Erythroblast (primary cell): ENCODE results near the gene ANKRD39.

Source experiments
- DNase-seq, 2 experiments: peaks; one replicate each; lab custom pipeline; 2025; lab: John Stamatoyannopoulos, UW
- GATA1 ChIP-seq: IDR thresholded peaks from 2 replicates; pipeline ENCODE4 v1.6.1; 2011; ENCODE audit warnings: low read depth, mild to moderate bottlenecking, control low read depth, low read length, moderate library complexity
- POLR2A ChIP-seq: IDR thresholded peaks from 2 replicates; pipeline ENCODE4 v1.6.1; 2011; ENCODE audit warnings: mild to moderate bottlenecking, low read length

Gene ANKRD39

GRCh38 chr2:96882230-96882629 lies 24.4 kb upstream of the ANKRD39 start:
- peak in 1 of 2 experiments; percentile 23 for DNase-seq
- TF ChIP-seq GATA1 = no peak

- DNase-seq = peak in 1 of 2 experiments; percentile 39
- TF ChIP-seq POLR2A (no peak), GATA1 (no peak)
Observed at GRCh38 chr2:96881349-96882195, 23.8 kb upstream of the ANKRD39 start.

- no peak for DNase-seq
- TF ChIP-seq POLR2A (no peak), GATA1 (no peak)
Observed at GRCh38 chr2:96880891-96881273, 23.1 kb upstream of the ANKRD39 start.

GRCh38 chr2:96879545-96880040 lies 21.8 kb upstream of the ANKRD39 start:
- TF ChIP-seq POLR2A = no peak
- TF ChIP-seq GATA1 = no peak
- no peak for DNase-seq

- no peak for TF ChIP-seq GATA1
- no peak for DNase-seq
Observed at GRCh38 chr2:96878796-96879544, 21.2 kb upstream of the ANKRD39 start.

GRCh38 chr2:96878171-96878570 lies 20.4 kb upstream of the ANKRD39 start:
- no peak for TF ChIP-seq GATA1
- no peak for TF ChIP-seq POLR2A
- no peak for DNase-seq

- DNase-seq = peak; percentile 56 to 63
- TF ChIP-seq GATA1 = no peak
- TF ChIP-seq POLR2A = no peak
Observed at GRCh38 chr2:96877631-96878092, 19.8 kb upstream of the ANKRD39 start.

- peak in 1 of 2 experiments; percentile 21 for DNase-seq
- no peak for TF ChIP-seq POLR2A
- no peak for TF ChIP-seq GATA1
Observed at GRCh38 chr2:96877042-96877451, 19.2 kb upstream of the ANKRD39 start.

GRCh38 chr2:96876269-96877041 lies 18.6 kb upstream of the ANKRD39 start:
- no peak for DNase-seq
- no peak for TF ChIP-seq GATA1
- TF ChIP-seq POLR2A = no peak

GRCh38 chr2:96875498-96876268 lies 17.9 kb upstream of the ANKRD39 start:
- peak in 1 of 2 experiments; percentile 20 for DNase-seq
- TF ChIP-seq GATA1 = no peak
- no peak for TF ChIP-seq POLR2A

- DNase-seq = no peak
- TF ChIP-seq GATA1 (no peak), POLR2A (no peak)
Observed at GRCh38 chr2:96874198-96874831, 16.5 kb upstream of the ANKRD39 start.

- DNase-seq = no peak
- TF ChIP-seq GATA1 (no peak), POLR2A (no peak)
Observed at GRCh38 chr2:96873651-96874096, 15.9 kb upstream of the ANKRD39 start.
